ENCODE results near the gene KCNJ12. TPM values are rescaled to one million over a fixed set of nuclear protein-coding genes. Genes with fewer than 3 reads are reported as not detected.
"Not testable (repeated sequence)": the region's sequence is repeated elsewhere in the genome, so short reads cannot be mapped to it uniquely, and the experiment has no call there.

KCNJ12 gene
- total RNA-seq, 1 donor from 2014 or later = not detected

DNA sequence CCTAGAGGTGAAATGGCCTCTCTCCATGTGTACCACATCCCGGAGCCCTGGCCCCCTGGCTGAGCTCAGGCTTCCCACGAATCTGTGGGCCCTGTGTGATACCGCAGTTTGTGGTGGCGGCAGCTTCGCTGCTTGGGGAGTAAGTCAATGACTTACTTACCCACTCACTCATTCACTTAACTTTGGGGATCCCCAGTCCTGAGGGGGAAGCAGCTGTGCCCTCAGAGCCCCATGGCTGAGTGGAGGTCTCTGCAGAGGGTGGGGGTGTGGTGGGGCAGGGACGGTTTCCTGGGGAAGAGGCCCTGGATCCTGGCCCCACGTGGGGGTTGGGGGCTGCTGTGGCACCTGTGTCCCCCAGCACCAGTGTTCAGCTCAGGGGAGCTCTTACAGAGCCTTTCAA lies 13.2 kb downstream of the KCNJ12 start:
- intact Hi-C loops (cut with micrococcal nuclease) = no loop called here
- DNase-seq (ENCODE audit: low spot score) = no peak
- Mint-ChIP-seq H3K9me3 (no peaks in the 10 kb centered on the region), H3K4me3 (no peak overlapping the region), H3K4me1 (ENCODE audit: low read depth) (no peaks in the 10 kb centered on the region), H3K27me3 (ENCODE audit: insufficient read depth) (peaks cover 5% of the 10 kb centered on the region), H3K36me3 (ENCODE audit: low read depth) (no peaks in the 10 kb centered on the region), H3K27ac (no peak overlapping the region)

DNA sequence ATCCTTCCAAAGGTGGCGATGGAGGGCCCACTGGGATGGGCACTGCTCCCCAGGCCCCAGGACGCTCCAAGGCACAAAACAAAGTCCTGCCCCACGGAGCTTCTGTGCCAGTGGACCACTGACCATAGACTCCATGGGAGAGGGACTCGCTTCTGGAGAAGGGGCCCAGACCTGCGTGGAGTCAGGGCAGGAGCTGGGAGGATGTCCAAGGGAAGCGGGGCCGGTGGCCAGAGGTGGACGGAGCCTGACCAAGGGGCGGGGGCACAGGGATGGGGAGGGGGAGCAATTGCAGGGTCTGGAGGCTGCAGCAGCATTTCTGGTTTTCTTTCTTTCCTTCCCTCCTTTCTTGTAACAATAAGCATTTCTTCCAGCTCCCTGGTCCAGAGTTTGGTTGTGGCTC lies 14.1 kb downstream of the KCNJ12 start:
- DNase-seq (ENCODE audit: low spot score) = no peak
- intact Hi-C loops (cut with micrococcal nuclease) = no loop called here
- no peak overlapping the region for H3K27ac Mint-ChIP-seq
- H3K27me3 Mint-ChIP-seq (ENCODE audit: insufficient read depth) = peaks cover 5% of the 10 kb centered on the region
- H3K4me1 Mint-ChIP-seq (ENCODE audit: low read depth) = no peaks in the 10 kb centered on the region
- no peaks in the 10 kb centered on the region for H3K9me3 Mint-ChIP-seq
- no peak overlapping the region for H3K4me3 Mint-ChIP-seq
- H3K36me3 Mint-ChIP-seq (ENCODE audit: low read depth) = no peaks in the 10 kb centered on the region

DNA sequence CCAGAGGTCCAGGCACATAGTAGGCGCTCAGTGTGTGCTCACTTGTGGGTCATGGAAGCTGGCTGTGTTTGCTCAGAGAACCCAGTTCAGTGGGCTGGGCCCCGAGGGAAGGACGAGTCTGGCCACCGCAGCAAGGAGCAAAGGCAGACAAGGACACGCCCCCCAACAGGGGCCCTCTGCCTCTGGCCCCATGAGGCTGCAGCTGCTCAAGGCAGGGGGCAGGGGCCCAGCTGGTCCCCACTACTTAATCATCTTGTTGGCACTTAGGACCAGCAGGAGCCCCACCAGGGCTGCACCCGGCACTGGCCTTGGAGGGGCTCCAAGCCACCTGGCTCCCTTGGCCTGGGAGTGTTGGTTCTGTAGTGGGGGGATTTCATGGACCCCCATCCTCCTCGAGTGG lies 16.1 kb downstream of the KCNJ12 start:
- H3K27ac Mint-ChIP-seq = no peak overlapping the region
- no peaks in the 10 kb centered on the region for H3K4me1 Mint-ChIP-seq (ENCODE audit: low read depth)
- H3K4me3 Mint-ChIP-seq = no peak overlapping the region
- H3K36me3 Mint-ChIP-seq (ENCODE audit: low read depth) = no peaks in the 10 kb centered on the region
- peaks cover 5% of the 10 kb centered on the region for H3K27me3 Mint-ChIP-seq (ENCODE audit: insufficient read depth)
- DNase-seq (ENCODE audit: low spot score) = no peak
- intact Hi-C loops (cut with micrococcal nuclease) = no loop called here
- H3K9me3 Mint-ChIP-seq = no peaks in the 10 kb centered on the region

DNA sequence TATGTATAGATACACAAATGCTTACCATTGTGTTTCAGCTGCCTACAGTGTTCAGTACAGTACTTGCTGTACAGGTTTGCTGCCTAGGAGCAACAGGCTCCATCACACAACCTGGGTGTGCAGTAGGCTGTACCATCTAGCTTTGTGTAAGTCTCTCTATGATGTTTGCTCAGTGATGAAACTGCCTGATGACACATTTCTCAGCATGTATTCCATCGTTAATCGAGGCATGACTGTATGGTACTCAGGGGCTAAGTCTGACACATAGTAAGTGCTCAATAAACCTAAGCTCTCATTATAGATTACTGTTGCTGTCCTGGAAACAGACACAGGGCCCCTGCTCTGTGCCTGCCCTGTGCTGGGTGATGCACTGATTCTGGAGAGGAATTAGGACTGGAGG lies 18.1 kb downstream of the KCNJ12 start:
- DNase-seq (ENCODE audit: low spot score) = no peak
- intact Hi-C loops (cut with micrococcal nuclease) = no loop called here
- peaks cover 5% of the 10 kb centered on the region for H3K27me3 Mint-ChIP-seq (ENCODE audit: insufficient read depth)
- no peaks in the 10 kb centered on the region for H3K36me3 Mint-ChIP-seq (ENCODE audit: low read depth)
- no peaks in the 10 kb centered on the region for H3K9me3 Mint-ChIP-seq
- H3K4me3 Mint-ChIP-seq = no peak overlapping the region
- no peak overlapping the region for H3K27ac Mint-ChIP-seq
- no peaks in the 10 kb centered on the region for H3K4me1 Mint-ChIP-seq (ENCODE audit: low read depth)

DNA sequence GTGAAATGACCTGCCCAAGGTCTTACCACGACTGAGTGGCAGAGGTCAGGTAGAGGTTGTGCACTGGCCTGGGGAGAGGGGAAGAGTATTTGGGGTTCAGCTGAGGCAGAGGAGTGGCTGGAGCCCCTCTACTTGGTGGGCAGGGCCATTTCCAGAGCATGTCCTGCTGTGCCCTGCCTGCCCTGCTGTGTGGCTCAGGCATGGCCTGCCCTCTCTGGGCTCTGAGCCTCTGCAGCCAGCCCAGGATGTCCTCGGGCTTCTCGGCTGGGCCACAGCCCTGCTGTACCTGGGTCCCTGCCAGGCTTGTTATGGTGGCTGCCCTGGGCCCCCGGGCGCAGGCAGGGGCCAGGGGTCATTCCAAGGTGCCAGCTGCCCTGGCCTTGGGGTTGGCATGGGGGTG lies 19.6 kb downstream of the KCNJ12 start:
- no peak overlapping the region for H3K4me3 Mint-ChIP-seq
- H3K9me3 Mint-ChIP-seq = no peaks in the 10 kb centered on the region
- H3K27ac Mint-ChIP-seq = no peak overlapping the region
- no peaks in the 10 kb centered on the region for H3K4me1 Mint-ChIP-seq (ENCODE audit: low read depth)
- no peaks in the 10 kb centered on the region for H3K36me3 Mint-ChIP-seq (ENCODE audit: low read depth)
- intact Hi-C loops (cut with micrococcal nuclease) = no loop called here
- no peak for DNase-seq (ENCODE audit: low spot score)
- peaks cover 3% of the 10 kb centered on the region for H3K27me3 Mint-ChIP-seq (ENCODE audit: insufficient read depth)

DNA sequence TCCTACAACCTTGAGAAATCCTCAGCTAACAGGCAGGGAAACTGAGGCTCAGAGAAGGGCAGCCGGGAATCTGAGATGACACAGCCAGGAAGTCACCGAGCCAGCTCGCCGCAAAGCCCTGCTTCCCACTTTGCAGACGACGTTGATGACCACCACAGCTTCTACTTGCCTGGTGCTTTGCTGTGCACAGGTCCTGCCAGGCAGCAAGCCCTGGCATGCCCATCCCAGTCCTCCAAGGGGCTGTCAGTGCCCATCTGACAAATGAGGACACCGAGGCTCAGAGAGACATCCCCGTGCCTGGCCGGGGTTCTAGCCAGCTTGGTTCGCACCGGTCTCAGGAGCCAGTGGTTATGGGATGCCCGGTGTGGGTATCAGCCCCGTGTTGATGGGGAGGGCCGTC lies 20.1 kb downstream of the KCNJ12 start:
- no peak for DNase-seq (ENCODE audit: low spot score)
- H3K36me3 Mint-ChIP-seq (ENCODE audit: low read depth) = no peaks in the 10 kb centered on the region
- intact Hi-C loops (cut with micrococcal nuclease) = no loop called here
- H3K9me3 Mint-ChIP-seq = no peaks in the 10 kb centered on the region
- H3K27ac Mint-ChIP-seq = no peak overlapping the region
- no peaks in the 10 kb centered on the region for H3K4me1 Mint-ChIP-seq (ENCODE audit: low read depth)
- H3K4me3 Mint-ChIP-seq = no peak overlapping the region
- peaks cover 3% of the 10 kb centered on the region for H3K27me3 Mint-ChIP-seq (ENCODE audit: insufficient read depth)

DNA sequence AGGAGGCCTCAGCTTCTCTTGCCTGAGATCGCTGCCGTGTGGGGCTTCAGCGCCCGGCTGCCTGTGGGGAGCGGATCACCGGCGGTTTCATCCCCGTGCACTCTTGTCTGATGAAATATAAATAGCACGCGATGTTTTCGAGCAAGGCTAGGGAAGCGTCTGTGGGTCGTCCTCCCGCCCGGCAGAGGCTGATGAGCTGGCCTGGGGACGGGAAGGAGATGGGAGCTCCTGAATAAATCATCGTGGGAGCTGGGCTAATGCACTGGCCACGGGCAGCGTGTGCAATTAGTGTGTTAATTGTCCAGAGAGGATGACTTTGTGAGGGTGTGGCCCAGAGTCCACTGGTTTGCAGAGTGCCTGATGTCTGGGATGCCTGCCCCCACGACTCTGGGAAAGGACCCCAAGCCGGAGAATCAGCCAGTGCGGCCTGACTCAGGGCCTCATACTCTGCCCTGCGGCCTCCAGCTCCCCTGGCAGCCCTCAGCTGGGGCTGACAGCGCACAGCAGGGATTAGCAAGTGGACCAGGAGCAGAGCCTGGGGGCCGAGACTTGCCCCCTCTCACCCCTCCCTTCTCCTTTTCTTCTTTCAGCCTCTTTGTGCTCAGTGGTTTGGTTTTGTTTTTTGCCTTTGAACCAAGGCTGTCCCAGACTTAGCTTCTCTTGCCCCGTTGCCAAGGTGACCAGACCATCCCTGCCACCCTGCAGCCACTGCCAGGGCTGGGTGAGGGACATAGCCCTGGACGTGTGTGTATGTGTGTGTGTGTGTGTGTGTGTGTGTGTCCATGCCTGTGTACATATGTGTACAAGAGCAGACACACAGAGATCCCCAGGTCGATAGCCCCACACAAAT lies 21.4 kb downstream of the KCNJ12 start:
- DNase-seq (ENCODE audit: low spot score) = no peak
- Mint-ChIP-seq H3K4me3 (no peak overlapping the region), H3K9me3 (no peaks in the 10 kb centered on the region), H3K36me3 (ENCODE audit: low read depth) (no peaks in the 10 kb centered on the region), H3K4me1 (ENCODE audit: low read depth) (no peaks in the 10 kb centered on the region), H3K27ac (no peak overlapping the region), H3K27me3 (ENCODE audit: insufficient read depth) (no peaks in the 10 kb centered on the region)
- intact Hi-C loops (cut with micrococcal nuclease) = no loop called here

DNA sequence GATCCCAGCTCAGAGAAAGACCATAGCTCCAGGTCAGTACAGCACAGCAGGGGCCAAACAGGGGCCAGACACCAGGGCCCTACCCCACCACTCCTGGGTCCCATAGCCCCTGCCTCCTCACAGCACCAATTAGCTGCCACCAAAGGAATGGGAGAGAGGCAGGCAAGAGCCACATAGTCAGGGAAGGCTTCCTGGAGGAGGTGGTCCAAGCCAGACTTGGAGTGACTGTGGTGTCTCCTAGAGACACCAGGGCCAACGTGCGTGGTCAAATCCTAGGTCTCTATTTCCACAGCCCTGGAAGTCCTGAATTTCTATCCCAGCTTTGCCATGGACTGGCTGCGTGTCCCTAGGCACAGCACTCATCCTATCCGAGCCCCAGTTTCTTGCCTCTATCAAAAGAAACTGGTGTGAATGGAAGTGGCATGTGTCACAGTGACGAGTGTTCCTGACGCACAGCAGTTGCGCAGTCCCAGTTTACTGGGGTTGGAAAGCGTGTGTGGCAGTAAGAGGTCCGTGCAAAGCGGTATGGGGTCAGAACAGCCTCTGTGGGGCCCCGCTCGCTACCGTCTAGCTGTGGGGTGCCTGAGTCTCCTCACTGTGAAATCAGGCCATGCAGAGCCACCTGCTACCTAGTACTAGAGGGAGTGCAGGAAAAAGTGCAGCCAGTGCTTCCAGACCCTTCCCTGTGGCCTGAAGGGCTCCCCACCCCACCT lies 23.5 kb downstream of the KCNJ12 start:
- Mint-ChIP-seq H3K4me1 (ENCODE audit: low read depth) (no peaks in the 10 kb centered on the region), H3K9me3 (no peaks in the 10 kb centered on the region), H3K27ac (no peak overlapping the region), H3K27me3 (ENCODE audit: insufficient read depth) (no peaks in the 10 kb centered on the region), H3K4me3 (no peak overlapping the region), H3K36me3 (ENCODE audit: low read depth) (no peaks in the 10 kb centered on the region)
- DNase-seq (ENCODE audit: low spot score) = no peak
- intact Hi-C loops (cut with micrococcal nuclease) = no loop called here

DNA sequence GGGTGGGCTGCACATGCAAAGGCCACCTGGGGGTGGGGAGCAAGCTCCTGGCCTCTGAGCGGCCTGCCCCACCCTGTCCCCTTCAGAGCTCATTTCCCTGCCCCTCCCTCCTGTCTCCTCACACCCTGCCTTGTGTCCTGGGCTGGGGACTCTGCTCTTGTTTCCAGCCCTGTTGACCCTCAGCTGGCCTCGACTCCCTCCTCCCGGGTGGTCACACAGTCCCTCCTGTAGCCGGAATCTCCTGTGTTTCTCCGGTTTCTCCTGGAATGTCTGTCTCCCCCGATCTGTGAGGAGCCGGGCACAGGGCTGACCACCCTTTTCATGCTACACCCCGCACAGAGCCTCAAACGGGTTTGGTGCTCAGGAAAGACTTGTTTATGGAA lies 24.0 kb downstream of the KCNJ12 start:
- H3K27me3 Mint-ChIP-seq (ENCODE audit: insufficient read depth); H3K4me1 Mint-ChIP-seq (ENCODE audit: low read depth); DNase-seq (ENCODE audit: low spot score); H3K4me3 Mint-ChIP-seq; H3K36me3 Mint-ChIP-seq (ENCODE audit: low read depth); H3K27ac Mint-ChIP-seq; H3K9me3 Mint-ChIP-seq; intact Hi-C loops (cut with micrococcal nuclease): not testable (repeated sequence)

DNA sequence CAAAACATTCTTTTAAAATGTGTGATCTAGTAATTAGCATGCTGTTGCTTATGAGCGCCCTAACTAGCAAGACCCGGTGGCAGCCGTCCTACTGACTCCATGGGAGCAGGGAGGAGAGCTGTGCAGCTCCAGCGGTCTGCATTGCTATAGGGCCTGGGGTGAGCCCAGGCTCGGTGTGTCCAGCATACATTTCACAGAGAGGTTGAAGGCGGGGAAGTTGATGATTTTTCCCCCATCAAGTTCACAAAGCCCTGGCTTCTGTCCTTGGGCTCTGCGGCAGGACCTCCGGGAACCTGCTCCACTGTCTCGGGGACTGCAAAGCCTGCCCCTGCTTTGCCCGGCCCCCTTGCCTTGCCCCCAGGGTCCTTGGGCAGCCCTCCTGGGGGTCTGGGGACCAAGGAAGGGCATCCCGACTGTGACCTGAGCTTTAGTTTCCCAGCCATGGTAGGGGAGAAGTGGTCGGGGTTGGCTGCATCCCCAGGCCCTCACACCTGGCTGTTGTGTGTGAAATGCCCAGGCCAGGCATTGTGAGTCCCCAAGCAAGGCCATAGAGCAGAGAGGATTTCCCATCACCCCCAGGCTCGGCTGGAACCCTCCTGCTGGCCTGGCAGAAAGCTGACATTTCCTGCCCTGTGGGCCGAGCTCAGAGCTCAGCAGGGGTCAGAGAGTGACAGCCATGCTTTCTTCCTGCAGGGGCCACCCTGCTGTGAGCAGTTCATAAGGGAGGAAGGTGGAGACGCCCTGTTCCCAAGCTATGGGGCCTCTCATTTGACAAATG lies 24.8 kb downstream of the KCNJ12 start:
- H3K27me3 Mint-ChIP-seq (ENCODE audit: insufficient read depth) = no peaks in the 10 kb centered on the region
- no peaks in the 10 kb centered on the region for H3K9me3 Mint-ChIP-seq
- DNase-seq (ENCODE audit: low spot score) = no peak
- H3K36me3 Mint-ChIP-seq (ENCODE audit: low read depth) = no peaks in the 10 kb centered on the region
- H3K4me1 Mint-ChIP-seq (ENCODE audit: low read depth) = no peaks in the 10 kb centered on the region
- no peak overlapping the region for H3K4me3 Mint-ChIP-seq
- no peak overlapping the region for H3K27ac Mint-ChIP-seq
- intact Hi-C loops (cut with micrococcal nuclease) = no loop called here

DNA sequence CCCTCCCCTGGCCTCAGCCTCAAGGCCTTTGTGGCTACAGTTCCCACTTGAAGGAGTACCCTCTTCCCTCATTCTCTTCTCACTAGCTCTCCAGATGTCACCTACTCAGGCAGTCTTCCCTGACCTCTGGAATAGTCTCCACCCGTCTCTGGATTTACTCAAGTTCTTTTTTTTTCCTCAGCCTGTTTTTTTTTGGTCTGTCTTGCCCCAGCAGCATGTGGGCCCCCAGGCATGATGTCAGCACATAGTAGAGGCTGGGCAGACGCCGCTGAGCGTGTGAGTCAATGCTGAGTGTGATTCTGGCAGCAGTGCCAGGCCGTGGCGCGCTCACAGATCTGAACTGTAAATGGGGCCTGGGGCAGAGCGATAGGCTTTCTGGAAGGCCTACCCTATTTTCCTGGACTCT lies 26.0 kb downstream of the KCNJ12 start:
- H3K27me3 Mint-ChIP-seq (ENCODE audit: insufficient read depth); H3K36me3 Mint-ChIP-seq (ENCODE audit: low read depth); H3K4me3 Mint-ChIP-seq; H3K27ac Mint-ChIP-seq; intact Hi-C loops (cut with micrococcal nuclease); H3K9me3 Mint-ChIP-seq; H3K4me1 Mint-ChIP-seq (ENCODE audit: low read depth); DNase-seq (ENCODE audit: low spot score): not testable (repeated sequence)

DNA sequence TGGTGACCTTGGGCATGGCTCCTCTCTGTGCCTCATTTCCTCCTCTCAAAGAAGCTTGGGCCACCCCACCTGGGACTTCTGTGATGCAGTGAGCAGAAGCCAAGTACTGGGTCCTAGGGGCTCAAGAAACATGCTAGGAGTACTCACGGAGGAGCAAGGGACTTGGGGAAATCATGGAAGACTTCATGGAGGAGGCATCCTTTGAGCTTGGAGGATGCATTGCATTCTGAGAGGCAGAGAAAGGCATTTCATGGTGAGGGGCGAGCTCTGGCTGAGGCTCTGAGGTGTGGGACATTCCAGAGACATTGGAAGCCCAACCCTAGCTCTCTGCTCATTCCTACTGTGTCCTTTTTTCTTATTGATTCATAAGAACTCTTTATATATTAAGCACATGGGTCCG lies 26.8 kb downstream of the KCNJ12 start:
- intact Hi-C loops (cut with micrococcal nuclease); H3K27ac Mint-ChIP-seq; H3K9me3 Mint-ChIP-seq; H3K27me3 Mint-ChIP-seq (ENCODE audit: insufficient read depth); H3K4me3 Mint-ChIP-seq; H3K4me1 Mint-ChIP-seq (ENCODE audit: low read depth); H3K36me3 Mint-ChIP-seq (ENCODE audit: low read depth); DNase-seq (ENCODE audit: low spot score): not testable (repeated sequence)

DNA sequence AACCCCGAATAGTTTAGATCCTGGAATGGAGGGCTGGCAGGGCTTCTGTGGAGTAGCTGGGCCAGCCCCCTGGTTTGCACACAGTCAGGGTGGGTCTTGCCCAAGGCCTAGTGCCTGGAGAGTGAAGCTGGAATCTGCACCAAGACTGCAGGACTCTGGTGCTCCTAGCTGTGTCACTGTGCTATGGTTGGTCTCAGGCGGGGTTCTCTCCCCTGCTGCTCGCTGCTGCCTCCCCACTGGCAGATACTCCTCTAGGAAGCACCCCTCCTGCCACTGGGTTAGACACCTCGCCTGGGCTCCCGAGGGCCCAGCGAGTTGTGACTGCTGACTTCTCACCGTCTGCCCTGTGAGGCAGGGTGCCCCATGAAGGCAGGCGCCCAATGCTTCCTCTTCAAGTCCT lies 27.9 kb downstream of the KCNJ12 start:
- H3K27ac Mint-ChIP-seq; H3K9me3 Mint-ChIP-seq; H3K4me1 Mint-ChIP-seq (ENCODE audit: low read depth); intact Hi-C loops (cut with micrococcal nuclease); H3K4me3 Mint-ChIP-seq; H3K36me3 Mint-ChIP-seq (ENCODE audit: low read depth); H3K27me3 Mint-ChIP-seq (ENCODE audit: insufficient read depth); DNase-seq (ENCODE audit: low spot score): not testable (repeated sequence)
